ENCODE data around the gene COA1.

DNA sequence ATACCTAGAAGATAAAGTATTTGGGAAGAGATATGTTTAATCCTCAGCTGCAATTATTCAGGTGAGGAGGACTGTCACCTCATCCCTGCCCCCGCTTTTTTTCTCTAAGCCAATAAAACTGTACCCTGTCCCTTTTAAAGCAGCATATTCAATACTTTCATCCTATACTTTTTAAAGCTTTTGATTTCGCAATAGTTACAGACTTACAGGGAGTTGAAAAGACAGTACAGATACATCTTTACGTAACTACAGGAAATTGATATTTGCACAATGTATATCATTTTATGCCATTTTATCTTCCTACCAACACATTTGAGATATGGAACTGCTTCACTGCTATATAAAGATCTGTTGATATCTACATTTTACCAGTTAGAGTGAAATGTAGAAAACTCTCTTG is 98.8 kb downstream of the COA1 start:
- TF ChIP-seq, protein P1, sequence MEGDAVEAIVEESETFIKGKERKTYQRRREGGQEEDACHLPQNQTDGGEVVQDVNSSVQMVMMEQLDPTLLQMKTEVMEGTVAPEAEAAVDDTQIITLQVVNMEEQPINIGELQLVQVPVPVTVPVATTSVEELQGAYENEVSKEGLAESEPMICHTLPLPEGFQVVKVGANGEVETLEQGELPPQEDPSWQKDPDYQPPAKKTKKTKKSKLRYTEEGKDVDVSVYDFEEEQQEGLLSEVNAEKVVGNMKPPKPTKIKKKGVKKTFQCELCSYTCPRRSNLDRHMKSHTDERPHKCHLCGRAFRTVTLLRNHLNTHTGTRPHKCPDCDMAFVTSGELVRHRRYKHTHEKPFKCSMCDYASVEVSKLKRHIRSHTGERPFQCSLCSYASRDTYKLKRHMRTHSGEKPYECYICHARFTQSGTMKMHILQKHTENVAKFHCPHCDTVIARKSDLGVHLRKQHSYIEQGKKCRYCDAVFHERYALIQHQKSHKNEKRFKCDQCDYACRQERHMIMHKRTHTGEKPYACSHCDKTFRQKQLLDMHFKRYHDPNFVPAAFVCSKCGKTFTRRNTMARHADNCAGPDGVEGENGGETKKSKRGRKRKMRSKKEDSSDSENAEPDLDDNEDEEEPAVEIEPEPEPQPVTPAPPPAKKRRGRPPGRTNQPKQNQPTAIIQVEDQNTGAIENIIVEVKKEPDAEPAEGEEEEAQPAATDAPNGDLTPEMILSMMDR (IDR thresholded peaks at IDR 0.05; ENCODE audit: insufficient read depth, low read length, poor library complexity, severe bottlenecking): no peak
- TF ChIP-seq EZH2phosphoT487 (conservative IDR thresholded peaks at IDR 0.05; ENCODE audit: low read length): no peak

Measured in SU-DHL-6 (cell line).